Fibroblast of villous mesenchyme (primary cell): ENCODE measurements around the gene SULT2B1. TPM values are rescaled to one million over a fixed set of nuclear protein-coding genes. Genes with fewer than 3 reads are reported as not detected.

Experiments
- DNase-seq: peaks from one replicate; pipeline ENCODE4 v3.0.0-alpha.2; 2010; ENCODE audit warnings: low read depth
- H3K4me3 ChIP-seq: 2 replicates; pipeline ENCODE4 v1.5.1; 2011; ENCODE audit warnings: low read depth, mild to moderate bottlenecking, low read length
- CTCF ChIP-seq: IDR thresholded peaks from 2 replicates; pipeline ENCODE4 v1.5.1; 2012; ENCODE audit warnings: low read depth, mild to moderate bottlenecking, low read length; ENCODE audit not compliant: insufficient read depth
- total RNA-seq: library from RNA; depleted of rRNA; stranded (reverse); fragments of >200 nt; gene quantifications from 2 replicates; pipeline ENCODE4 v1.2.3, GENCODE V29; 2012

Gene SULT2B1
- total RNA-seq, 1 donor: not detected

- peak; percentile 47 for DNase-seq
- TF ChIP-seq CTCF: no peak
- H3K4me3 ChIP-seq: peak overlapping the region; percentile 61
Observed at GRCh38 chr19:48635263-48635965, 83.4 kb downstream of the SULT2B1 start.

- peak overlapping the region; percentile 61 for H3K4me3 ChIP-seq
- TF ChIP-seq CTCF: no peak
- DNase-seq: no peak
Observed at GRCh38 chr19:48635966-48636858, 84.2 kb downstream of the SULT2B1 start.

GRCh38 chr19:48636859-48637448 is 85.0 kb downstream of the SULT2B1 start, which contains the start of gene DBP:
Gene DBP, minus strand, starts transcription at chr19:48637379. Its CDS starts 385 bp downstream, at chr19:48636994.
- TF ChIP-seq CTCF: peak; percentile 20
- DNase-seq: no peak
- peak within 1 kb of the TSS; percentile 71 for H3K4me3 ChIP-seq

- TF ChIP-seq CTCF: no peak
- DNase-seq: peak; percentile 100
- H3K4me3 ChIP-seq: peak overlapping the region; percentile 71
Observed at GRCh38 chr19:48637449-48637947, 85.5 kb downstream of the SULT2B1 start.

GRCh38 chr19:48637948-48638830 is 86.2 kb downstream of the SULT2B1 start:
- peak overlapping the region; percentile 71 for H3K4me3 ChIP-seq
- DNase-seq: peak; percentile 97
- peak; percentile 5 for TF ChIP-seq CTCF
